ENCODE measurements around the gene MBD3L5.
"Not testable (repeated sequence)": the region's sequence is repeated elsewhere in the genome, so short reads cannot be mapped to it uniquely, and the experiment has no call there.

MBD3L5 gene
- total RNA-seq, result 0 reads per million in 2 experiments

DNA sequence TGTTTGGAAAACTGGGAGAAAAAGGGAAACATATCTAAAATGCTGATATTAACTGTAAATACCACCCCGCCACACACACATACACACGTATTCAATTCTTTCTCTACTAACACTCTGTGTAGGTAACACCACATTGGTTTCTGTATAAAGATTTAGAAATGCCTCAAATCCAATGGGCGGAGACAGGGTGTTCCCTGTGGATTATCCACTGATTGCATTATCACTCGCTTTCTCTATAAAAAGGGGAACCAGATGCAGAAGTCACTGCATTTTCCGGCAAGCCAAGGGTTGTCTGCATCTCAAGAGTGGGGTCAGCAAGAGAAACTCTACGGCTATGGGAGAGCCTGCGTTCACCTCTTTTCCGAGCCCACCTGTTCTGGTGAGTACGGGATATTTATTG is at the start of gene MBD3L5:
TSS of gene MBD3L5 (plus strand) at position 301 of the 400 bp plus-strand sequence. CDS start at position 335, 34 bp downstream.
- DNase-seq (ENCODE audit: low read depth), result not testable (repeated sequence)

DNA sequence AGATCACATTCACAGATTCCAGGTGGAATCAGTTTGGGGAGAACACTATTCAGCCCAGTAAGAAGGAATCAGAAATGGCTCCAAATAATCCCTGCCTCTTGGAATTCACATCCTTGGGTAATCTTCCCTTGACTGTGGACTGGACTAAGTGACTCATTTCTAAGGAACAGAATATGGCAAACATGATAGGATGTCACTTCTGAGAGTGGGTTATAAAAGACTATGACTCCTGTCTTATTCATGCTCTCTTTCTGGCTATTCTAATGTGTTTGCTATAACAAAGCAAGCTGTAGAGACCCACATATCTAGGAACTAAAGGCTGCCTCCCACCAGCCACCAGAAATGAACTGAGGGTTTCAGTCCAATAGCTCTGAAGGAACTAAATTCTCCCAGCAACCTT is 46.9 kb upstream of the MBD3L5 start:
- no peak for DNase-seq (ENCODE audit: low read depth)

DNA sequence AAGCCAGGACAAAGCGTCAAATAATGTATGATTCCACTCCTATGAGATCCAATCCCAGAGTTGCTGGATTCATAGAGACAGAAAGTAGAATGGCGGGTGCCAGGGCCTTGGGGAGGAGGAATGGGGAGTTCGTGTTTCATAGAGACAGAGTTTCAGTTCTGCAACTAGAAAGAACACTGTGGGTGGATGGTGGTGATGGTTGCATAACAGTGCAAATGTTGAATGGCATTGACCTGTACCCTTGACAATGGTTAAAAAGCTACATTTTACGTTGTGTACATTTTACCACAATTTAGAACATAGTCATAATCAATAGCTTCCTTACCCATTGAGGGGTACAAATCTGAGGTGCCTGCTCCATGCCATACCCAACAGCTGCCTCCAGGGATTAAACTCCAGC is 42.5 kb upstream of the MBD3L5 start:
- DNase-seq (ENCODE audit: low read depth), result no peak

DNA sequence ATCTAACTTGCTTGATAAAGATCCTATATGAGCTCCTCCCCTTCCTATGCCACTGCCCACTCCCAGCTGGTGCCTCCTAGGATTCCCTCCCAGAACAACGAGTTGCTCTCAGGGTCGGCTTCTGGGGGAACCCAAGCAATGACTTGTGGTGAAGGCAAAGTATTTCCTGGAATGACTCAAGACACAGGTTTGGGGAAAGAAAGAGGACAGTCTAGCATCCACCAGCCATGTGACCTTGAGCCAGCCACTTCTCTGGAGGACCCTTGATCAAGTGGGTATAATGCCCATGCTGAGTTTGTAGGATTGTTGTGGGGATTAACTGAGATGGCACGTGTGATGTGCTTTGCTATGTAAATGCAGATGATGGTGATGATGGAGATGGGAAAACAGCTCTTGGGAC is 42.1 kb upstream of the MBD3L5 start:
- DNase-seq (ENCODE audit: low read depth), result no peak

DNA sequence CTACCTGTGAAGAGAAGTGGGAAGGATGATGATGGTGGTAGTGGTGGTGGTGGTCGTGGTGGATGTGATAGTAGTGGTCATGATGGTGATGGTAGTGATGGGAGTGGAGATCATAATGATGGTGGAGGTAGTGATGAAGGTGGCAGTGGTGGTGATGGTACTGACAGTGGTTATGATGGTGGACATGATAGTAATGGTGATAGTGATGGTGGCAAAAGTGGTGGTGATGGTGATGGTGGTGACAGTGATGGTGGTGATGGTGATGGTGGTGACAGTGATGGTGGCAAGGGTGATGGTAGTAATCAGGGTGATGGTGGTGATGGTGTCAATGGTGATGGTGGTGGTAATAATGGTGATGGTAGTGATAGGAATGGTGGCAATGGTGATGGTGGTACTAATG is 35.3 kb upstream of the MBD3L5 start:
- no peak for DNase-seq (ENCODE audit: low read depth)

DNA sequence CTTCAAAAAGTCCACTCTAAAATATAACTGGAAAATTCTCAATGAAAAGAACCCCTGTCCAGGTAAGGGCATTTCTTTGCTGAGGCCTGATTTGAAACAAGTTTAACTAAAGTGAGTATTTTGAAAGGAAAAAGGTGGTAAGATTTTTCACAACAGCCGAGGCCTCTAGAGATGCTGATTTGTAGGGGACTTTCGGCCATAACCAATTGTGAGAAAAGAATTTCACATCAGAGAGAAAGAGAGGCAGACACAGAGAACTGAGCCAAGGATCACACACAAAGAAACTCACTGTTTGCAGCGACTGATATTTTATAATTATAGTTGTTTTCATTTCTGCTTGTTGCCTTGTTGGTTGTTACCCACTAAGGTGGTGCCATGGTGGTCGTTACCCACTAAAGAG is 33.6 kb upstream of the MBD3L5 start:
- DNase-seq (ENCODE audit: low read depth), result no peak

DNA sequence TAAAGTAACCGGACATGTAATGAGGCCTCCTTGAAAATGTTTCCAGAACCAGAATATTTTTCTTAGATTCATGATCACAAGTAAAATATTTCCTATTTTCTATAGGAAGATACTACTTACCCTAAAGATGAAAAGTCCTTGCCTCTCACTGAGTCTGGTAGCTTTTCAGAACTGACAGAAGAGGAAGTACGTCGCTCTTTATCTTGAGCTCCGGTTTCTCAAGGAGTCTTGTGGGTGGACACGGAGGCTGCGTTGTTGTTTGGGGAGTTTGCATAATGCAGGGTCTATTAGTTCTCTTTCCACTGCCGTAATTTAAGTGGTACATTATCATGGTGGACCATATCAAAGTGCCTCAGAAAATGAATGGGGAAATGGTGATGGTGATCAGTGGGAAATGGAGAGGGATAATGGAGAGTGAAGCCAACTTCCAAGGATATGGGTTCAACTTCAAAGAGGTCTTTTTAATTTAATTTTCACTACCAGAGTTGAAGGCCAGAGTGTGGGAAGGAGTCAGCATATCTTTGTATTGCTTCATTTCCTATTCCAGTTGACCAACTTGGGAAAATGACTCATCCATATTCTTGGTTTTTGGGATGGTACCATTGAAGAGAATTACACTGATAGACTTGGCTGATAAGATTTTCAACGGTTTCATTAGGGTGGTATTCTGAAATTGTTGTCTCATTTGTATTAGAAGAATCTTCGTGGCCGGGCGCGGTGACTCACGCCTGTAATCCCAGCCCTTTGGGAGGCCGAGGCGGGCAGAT is 32.5 kb upstream of the MBD3L5 start:
- no peak for DNase-seq (ENCODE audit: low read depth)

DNA sequence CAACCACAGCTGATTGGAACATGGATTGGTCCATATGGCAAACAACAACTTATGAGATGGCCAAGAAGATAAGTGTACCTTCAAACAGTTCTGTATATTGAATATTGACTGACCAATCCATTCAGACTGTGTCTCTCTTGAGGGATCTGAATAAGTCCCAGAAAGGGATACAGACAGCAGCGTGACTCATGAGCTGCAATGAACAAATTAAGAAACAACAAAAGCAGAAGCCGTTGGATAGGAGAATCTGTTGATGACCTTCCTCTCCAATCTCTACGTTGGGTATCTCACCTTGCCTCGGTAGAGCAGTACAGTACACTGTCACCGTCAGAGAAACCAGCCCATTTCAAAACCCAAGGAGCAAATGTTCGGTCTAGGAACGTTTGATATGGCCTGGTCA is 30.4 kb upstream of the MBD3L5 start:
- DNase-seq (ENCODE audit: low read depth), result no peak

DNA sequence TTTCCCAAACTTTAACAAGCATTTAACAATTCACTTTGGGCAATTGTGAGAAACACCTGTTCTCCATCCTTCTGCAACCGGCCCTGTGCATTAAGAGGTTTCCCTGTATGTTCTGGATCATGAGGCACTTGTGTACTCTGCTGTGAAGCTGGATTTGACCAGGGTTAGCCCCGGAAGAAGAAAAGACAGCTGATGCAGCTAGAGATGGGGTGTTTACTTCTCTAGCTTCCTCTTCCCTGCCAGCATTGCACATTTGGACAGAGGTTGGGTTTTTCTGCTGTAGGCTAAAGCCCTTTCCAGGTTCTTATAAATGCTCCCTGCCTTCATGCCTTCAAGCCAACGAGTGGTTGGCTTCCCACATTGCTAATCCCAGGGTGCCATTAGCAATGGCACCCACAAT is 30.0 kb upstream of the MBD3L5 start:
- DNase-seq (ENCODE audit: low read depth), result no peak

DNA sequence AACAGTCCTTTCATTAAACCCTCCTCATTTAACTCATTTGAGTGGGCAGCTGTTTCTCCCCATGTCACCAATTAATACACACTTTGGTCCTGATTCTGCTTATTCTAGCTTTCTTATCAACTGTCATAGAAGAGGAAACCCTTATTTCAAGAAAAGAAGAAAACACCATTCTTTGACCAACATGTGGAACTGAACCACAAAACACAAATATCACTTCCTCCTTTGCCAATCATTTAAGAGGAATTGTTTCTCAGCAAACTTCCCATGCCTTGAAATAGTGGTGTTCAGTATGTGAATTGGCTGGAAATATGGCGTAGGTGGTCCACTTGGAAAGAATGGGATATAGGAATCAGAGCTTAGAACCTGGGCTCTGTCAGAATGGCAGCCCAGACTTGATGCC is 29.6 kb upstream of the MBD3L5 start:
- no peak for DNase-seq (ENCODE audit: low read depth)

DNA sequence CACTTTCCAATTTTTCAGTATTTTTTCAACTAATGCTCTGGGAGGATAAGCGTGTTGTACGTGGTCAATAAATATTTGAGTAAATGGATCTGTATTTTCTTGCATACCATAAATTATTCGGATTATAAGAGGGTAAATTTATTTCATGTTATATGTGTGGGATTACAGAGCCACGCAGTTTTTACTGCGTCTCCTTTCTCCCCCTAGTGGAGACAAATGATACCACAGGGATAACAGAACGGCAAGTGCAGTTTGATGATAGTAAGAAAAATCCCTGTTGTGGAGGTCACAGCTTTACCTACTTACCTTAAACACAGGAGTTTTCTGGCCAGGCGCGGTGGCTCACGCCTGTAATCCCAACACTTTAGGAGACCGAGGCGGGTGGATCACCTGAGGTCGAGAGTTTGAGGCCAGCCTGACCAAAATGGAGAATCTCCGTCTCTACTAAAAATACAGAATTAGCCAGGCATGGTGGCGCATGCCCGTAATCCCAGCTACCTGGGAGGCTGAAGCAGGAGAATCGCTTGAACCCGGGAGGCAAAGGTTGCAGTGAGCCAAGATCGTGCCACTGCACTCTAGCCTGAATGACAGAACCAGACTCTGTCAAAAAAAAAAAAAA is 26.0 kb upstream of the MBD3L5 start:
- no peak for DNase-seq (ENCODE audit: low read depth)

DNA sequence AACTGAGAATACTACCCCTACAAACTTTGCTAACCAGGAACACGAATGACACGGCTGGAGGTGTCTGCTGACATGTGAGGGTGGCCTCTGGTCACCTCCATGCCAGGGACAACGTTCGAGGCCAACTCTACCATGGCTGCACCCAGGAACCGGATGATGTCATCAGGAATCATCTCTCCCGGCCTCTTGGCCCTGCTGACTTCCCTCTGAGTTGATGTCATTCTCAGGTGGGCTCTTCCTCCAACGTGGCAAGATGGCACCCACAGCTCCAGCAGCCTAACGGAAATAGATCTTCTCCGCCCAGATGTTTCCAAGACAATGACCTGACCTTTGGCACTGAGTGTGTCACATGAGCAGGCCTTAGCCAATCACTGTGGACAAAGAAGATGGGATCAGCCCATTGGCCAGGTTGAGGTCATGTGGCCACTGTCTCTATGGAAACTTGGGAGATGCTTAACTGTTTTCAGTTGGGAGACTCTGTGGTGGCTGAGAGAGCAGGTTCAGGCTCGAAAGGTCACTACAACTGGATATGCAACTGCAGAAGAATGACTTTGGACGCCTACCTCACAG is 24.2 kb upstream of the MBD3L5 start:
- DNase-seq (ENCODE audit: low read depth), result no peak

DNA sequence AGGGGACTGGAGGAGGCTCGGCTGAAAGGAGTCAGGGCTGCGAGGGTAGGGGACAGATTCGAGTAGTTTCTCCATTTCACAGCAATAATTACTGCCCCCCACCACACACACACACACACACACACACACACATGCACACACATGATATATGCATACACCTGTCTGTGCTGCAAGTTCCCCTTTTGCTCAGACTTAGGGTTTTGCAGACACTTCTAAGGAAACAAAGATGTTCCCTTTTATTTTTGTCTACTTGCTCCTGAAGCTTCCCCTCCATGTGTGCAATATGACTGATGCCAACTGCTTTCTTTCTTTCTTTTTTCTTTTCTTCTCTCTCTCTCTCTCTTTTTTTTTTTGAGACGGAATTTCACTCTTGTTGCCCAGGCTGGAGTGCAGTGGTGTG is 22.5 kb upstream of the MBD3L5 start:
- no peak for DNase-seq (ENCODE audit: low read depth)

DNA sequence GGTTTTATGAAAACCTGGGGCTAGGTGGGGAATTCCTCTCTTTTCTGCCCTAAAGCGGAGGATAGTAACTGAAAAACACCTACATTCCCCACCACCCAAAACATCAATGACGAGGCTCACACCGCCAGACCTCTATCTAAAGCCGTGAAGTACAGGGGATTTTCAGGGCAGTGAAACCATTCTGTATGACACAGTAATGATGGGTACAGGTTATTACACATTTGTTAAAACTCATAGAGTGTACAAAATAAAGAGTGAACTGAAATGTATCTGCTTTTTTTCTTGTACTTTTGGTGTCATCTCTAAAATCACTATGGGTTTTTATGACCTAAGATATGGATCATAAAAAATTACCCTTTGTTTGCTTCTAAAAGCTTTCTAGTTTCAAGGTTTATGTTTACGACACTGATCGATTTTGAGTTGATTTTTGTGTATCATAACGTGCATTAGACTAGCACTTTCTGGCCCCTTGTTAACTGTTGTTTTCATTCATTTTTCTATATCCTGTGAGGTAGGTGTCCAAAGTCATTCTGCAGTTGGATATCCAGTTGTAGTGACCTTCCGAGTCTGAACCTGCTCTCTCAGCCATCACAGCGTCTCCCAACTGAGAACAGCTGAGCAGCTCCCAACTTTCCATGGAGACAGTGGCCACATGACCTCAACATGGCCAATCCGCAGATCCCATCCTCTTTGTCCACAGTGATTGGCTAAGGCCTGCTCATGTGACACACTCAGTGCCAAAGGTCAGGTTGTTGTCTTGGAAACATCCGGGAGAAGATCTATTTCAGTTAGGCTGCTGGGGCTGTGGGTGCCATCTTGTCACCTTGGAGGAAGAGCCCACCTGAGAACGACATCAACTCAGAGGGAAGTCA is 19.4 kb upstream of the MBD3L5 start:
- no peak for DNase-seq (ENCODE audit: low read depth)

DNA sequence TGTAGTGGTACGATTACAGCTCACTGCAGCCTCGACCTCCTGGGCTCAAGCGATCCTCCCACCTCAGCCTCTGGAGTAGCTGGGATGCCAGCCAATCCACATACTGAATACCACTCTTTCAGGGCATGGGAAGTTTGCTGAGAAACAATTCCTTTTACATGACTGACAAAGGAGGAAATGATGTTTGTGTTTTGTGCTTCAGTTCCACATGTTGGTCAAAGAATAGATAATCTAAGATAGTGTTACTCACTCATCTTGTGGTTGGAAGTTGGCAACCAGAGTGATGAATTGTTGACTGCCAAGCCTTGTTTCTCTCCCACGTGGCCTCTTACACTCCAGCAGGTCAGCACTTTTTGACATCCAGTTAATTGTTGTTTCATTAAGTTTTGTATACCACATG is 16.7 kb upstream of the MBD3L5 start:
- no peak for DNase-seq (ENCODE audit: low read depth)

DNA sequence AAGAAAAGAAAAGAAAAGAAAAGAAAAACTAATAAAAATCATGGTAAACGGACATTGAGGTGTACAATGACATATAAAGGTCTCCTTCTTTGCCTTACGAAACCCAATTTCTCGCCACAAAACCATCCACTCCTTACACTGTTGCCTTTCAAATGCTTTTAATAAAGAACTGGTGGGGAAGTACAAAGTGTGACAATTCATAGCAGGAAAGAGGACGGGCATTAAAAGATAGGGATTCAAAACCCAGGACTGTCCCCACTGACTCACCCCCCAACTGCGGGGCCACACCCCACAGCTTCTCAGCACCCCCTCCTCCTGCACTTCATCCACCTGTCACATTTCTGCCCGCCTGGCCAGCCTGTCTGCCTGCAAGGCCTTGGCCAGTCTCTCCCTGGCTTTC is 11.6 kb upstream of the MBD3L5 start:
- DNase-seq (ENCODE audit: low read depth), result no peak

DNA sequence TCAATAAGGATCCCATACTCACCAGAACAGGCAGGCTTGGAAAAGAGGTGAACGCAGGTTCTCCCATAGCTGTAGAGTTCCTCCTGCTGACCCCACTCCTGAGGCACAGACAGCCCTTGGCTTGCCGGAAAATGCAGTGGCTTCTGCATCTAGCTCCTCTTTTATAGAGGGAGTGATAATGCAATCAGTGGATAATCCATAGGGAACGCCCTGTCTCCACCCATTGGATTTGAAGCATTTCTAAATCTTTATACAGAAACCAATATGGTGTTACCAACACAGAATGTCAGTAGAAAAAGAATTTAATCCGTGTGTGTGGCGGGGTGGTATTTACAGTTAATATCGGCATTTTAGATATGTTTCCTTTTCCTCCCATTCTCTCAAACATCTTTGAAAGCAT is 9.0 kb upstream of the MBD3L5 start, which contains the start of gene MBD3L2B:
TSS of gene MBD3L2B (minus strand) at position 101 of the 400 bp plus-strand sequence. CDS start at position 67, 34 bp downstream.
- not testable (repeated sequence) for DNase-seq (ENCODE audit: low read depth)

DNA sequence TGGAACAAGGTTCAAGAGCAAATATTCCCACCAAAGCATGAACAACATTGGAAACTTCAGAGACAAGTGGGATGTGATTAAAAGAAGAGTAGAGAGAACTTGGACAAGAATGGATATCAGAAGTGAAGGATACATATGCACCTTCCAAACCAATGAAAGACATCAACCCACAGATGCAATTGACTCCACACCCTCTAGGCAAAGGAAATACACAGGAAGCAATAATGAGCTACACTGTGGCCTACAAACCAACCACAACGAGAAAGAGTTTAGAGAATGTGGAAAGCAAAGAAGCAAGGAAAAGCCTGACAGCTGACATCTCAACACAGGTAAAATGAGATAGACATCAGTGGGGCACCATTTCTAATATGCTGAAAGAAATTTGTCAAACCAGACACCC is 1.6 kb upstream of the MBD3L5 start:
- not testable (repeated sequence) for DNase-seq (ENCODE audit: low read depth)

DNA sequence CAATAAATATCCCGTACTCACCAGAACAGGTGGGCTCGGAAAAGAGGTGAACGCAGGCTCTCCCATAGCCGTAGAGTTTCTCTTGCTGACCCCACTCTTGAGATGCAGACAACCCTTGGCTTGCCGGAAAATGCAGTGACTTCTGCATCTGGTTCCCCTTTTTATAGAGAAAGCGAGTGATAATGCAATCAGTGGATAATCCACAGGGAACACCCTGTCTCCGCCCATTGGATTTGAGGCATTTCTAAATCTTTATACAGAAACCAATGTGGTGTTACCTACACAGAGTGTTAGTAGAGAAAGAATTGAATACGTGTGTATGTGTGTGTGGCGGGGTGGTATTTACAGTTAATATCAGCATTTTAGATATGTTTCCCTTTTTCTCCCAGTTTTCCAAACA is 9.7 kb downstream of the MBD3L5 start, which contains the start of gene MBD3L4:
TSS of gene MBD3L4 (minus strand) at position 101 of the 400 bp plus-strand sequence. CDS start at position 66, 35 bp downstream.
- not testable (repeated sequence) for DNase-seq (ENCODE audit: low read depth)

DNA sequence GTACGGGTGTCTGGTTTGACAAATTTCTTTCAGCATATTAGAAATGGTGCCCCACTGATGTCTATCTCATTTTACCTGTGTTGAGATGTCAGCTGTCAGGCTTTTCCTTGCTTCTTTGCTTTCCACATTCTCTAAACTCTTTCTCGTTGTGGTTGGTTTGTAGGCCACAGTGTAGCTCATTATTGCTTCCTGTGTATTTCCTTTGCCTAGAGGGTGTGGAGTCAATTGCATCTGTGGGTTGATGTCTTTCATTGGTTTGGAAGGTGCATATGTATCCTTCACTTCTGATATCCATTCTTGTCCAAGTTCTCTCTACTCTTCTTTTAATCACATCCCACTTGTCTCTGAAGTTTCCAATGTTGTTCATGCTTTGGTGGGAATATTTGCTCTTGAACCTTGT is 11.2 kb downstream of the MBD3L5 start:
- DNase-seq (ENCODE audit: low read depth), result not testable (repeated sequence)

DNA sequence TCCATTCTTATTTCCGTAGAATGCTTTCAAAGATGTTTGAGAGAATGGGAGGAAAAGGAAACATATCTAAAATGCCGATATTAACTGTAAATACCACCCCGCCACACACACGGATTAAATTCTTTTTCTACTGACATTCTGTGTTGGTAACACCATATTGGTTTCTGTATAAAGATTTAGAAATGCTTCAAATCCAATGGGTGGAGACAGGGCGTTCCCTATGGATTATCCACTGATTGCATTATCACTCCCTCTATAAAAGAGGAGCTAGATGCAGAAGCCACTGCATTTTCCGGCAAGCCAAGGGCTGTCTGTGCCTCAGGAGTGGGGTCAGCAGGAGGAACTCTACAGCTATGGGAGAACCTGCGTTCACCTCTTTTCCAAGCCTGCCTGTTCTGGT is 18.6 kb downstream of the MBD3L5 start, which contains the start of gene MBD3L2:
TSS of gene MBD3L2 (plus strand) at position 301 of the 400 bp plus-strand sequence. CDS start at position 354, 53 bp downstream.
- not testable (repeated sequence) for DNase-seq (ENCODE audit: low read depth)

DNA sequence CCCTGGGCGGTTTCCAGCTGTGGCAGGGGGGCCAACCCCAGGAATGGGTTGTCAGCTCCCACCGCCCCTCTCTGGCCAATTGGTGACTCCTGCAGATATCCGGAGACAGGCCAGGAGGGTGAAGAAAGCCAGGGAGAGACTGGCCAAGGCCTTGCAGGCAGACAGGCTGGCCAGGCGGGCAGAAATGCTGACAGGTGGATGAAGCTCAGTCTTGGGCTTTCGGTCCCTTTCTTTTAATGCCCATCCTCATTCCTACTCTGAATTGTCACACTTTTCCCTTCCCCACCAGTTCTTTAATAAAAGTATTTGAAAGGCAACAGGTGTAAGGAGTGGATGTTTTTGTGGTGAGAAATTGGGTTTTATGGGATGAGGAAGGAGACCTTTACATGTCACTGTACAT is 21.0 kb downstream of the MBD3L5 start:
- not testable (repeated sequence) for DNase-seq (ENCODE audit: low read depth)

All from T follicular helper cell (primary cell).